HG03108 (cell line): ENCODE measurements around the gene SRMS.
"Not testable (repeated sequence)": the region's sequence is repeated elsewhere in the genome, so short reads cannot be mapped to it uniquely, and the experiment has no call there.

ENCODE experiments used
- ATAC-seq: cut with Tn5 transposase; IDR thresholded peaks from one replicate; pipeline ENCODE4 v1.9.1; 2021; ENCODE audit warnings: moderate library complexity; ENCODE audit not compliant: unreplicated experiment

Gene SRMS

GRCh38 chr20:63525185-63525584 is 22.4 kb downstream of the SRMS start:
- no peak for ATAC-seq

- ATAC-seq: no peak
Measured at GRCh38 chr20:63522981-63523611, 24.5 kb downstream of the SRMS start.

GRCh38 chr20:63522091-63522868 is 25.3 kb downstream of the SRMS start:
- ATAC-seq: no peak

GRCh38 chr20:63521602-63522001 is 25.9 kb downstream of the SRMS start:
- ATAC-seq: no peak

GRCh38 chr20:63520934-63521601 is 26.5 kb downstream of the SRMS start:
- peak; percentile 29 for ATAC-seq

- peak; percentile 60 for ATAC-seq
Measured at GRCh38 chr20:63520504-63520933, 27.0 kb downstream of the SRMS start, which contains the start of gene PPDPF. PPDPF (plus strand) TSS chr20:63520765; CDS start chr20:63521309, 544 bp downstream.

- peak; percentile 26 for ATAC-seq
Measured at GRCh38 chr20:63519668-63520503, 27.7 kb downstream of the SRMS start.

- ATAC-seq: no peak
Measured at GRCh38 chr20:63518946-63519667, 28.4 kb downstream of the SRMS start.

GRCh38 chr20:63518351-63518861 is 29.1 kb downstream of the SRMS start:
- ATAC-seq: no peak

- no peak for ATAC-seq
Measured at GRCh38 chr20:63517376-63518309, 29.9 kb downstream of the SRMS start.

- ATAC-seq: not testable (repeated sequence)
Measured at GRCh38 chr20:63514520-63514919, 33.0 kb downstream of the SRMS start.

- no peak for ATAC-seq
Measured at GRCh38 chr20:63513207-63513606, 34.3 kb downstream of the SRMS start.

GRCh38 chr20:63509088-63509564 is 38.4 kb downstream of the SRMS start:
- no peak for ATAC-seq

GRCh38 chr20:63508072-63508768 is 39.3 kb downstream of the SRMS start:
- ATAC-seq: no peak

- ATAC-seq: no peak
Measured at GRCh38 chr20:63507083-63507743, 40.3 kb downstream of the SRMS start.

- ATAC-seq: no peak
Measured at GRCh38 chr20:63505723-63506122, 41.8 kb downstream of the SRMS start.

- no peak for ATAC-seq
Measured at GRCh38 chr20:63505281-63505680, 42.3 kb downstream of the SRMS start.

- no peak for ATAC-seq
Measured at GRCh38 chr20:63504642-63505041, 42.9 kb downstream of the SRMS start.
